Activated CD4-positive, alpha-beta T cell treated with anti-CD3 and anti-CD28 coated beads for 4 hours (primary cell): ENCODE results near the gene THEMIS2.
A peak's percentile ranks its signal among the peaks of the same experiment; 100 is the strongest.
"Not testable (repeated sequence)": the region's sequence is repeated elsewhere in the genome, so short reads cannot be mapped to it uniquely, and the experiment has no call there.

Experiments used
- DNase-seq, 2 donors: peaks; one replicate each; pipeline ENCODE4 v3.0.0-alpha.2; 2020

The THEMIS2 gene

DNA sequence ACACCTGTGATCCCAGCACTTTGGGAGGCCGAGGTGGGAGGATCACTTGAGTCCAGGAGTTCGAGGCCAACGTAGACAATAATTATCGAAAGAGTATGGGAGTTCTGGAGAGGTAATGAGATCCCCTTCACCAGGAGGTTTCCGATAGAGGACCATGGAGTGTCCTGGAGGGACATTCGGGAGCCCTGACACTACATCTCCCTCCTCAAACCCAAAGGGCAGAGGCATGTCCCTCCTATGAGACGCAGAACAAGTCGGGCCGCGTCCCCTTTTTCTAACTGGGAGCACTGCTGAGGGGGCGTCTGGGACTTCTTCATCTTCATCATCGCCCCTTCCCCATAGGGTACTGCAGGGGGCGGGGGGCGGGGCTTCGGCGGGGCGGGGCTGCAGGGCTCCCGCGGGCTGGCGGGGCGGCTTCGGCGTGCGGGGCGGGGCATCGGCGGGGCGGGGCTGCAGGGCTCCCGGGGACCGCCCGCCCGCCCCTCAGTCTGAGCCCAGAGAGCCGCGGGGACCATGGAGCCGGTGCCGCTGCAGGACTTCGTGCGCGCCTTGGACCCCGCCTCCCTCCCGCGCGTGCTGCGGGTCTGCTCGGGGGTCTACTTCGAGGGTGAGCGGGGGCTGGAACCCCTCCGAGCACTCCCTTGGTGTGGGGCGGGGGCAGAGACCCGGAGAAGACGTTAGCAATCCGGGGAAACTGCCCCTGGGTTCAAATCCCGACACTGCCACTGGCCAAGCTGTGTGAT lies at the start of gene THEMIS2:
TSS of gene THEMIS2 (plus strand) at position 486 of the 743 bp plus-strand sequence. CDS start at position 514, 28 bp downstream.
- DNase-seq, result peak; percentile 75 to 76

DNA sequence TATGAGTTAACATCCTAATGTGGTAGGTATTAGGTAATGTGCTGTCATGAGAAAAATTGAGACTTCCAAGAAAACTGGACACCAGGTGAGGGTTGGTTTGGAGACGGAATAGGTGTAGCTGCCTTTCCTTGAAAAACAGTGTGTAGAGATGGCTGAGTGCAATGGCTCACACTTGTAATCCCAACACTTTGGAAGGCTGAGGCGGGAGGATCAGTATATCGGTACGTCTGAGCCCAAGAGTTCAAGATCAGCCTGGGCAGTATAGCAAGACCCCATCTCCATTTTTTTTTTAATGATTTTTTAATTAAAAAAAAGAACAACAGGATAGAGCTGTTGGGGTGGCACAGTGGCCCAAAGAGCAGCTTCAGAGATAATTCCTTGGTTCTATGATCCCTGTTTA lies 48.6 kb upstream of the THEMIS2 start:
- no peak for DNase-seq

DNA sequence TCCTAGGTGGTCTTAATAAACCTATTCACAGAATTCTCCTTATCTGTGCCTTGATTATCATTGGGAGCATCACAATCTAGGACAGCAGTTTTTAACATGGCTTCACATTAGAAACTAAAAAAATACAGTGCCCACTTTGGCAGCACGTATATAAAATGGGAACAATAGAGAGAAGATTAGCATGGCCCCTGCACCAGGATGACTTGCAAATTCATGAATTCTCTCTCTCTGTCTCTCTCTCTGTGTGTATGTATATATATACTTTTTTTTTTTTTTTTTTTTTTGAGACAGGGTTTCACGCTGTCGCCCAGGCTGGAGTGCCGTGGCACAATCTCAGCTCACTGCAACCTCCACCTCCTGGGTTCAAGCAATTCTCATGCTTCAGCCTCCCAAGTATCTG lies 47.9 kb upstream of the THEMIS2 start:
- no peak for DNase-seq

DNA sequence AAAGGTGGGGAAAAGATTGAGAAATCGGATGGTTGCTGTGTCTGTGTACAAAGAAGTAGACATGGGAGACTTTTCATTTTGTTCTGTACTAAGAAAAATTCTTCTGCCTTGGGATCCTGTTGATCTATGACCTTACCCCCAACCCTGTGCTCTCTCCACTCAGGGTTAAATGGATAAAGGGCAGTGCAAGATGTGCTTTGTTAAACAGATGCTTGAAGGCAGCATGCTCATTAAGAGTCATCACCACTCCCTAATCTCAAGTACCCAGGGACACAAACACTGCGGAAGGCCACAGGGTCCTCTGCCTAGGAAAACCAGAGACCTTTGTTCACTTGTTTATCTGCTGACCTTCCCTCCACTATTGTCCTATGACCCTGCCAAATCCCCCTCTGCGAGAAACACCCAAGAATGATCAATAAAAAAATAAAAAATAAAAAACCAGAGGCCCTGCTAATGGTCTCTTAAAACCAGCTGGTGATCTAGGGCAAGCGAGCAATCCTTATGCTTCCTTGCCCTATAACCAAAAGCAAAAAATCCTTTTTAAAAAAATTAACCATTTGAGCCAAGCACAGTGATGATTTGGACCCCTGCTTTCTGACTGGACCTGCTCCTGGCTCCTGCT lies 42.9 kb upstream of the THEMIS2 start:
- DNase-seq, result not testable (repeated sequence)

GRCh38 chr1:27830621-27831440 lies 41.5 kb upstream of the THEMIS2 start, which contains the start of gene PPP1R8:
Gene PPP1R8 (plus strand): TSS chr1:27830782. CDS start chr1:27830836, 54 bp downstream.
- peak; percentile 87 to 88 for DNase-seq

DNA sequence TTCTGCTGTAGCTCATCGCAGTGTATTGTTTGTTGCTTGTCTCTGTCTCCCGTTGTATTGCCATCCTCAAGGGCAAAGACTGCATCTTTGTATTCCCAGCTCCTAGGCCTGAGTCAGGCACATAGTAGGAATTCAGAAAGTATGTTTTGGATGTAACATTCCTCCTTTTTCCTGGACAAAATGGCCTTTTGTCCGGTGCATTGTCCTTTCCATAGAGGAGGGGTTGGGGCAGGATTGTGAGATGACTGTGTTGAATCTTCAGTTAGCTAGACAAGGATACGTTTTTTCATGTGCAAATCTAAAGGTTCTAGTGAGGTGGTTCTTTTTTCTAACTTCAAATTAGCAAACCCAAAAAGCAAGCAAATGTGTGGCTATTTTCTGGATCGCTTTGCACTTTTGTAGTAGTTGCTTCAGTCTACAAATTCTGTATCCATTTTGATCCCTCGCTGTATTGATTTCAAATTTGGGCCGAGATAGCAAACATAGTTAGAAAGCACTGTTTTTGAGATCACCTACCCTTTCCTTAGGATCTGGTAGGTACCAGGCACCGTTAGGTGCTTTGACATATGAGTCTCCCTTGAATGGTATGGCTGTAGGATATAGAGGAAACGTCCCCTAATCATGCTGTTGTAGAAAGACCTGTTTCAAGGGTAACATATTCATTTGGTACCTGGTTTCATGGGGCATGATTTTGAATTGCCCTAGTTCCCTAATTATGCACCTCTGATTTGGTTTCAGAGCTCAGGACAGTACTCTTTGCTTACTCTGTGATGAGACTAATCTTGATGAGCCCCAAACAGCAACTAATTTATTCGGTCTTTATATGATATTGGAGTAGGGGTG lies 40.6 kb upstream of the THEMIS2 start:
- DNase-seq, result no peak

DNA sequence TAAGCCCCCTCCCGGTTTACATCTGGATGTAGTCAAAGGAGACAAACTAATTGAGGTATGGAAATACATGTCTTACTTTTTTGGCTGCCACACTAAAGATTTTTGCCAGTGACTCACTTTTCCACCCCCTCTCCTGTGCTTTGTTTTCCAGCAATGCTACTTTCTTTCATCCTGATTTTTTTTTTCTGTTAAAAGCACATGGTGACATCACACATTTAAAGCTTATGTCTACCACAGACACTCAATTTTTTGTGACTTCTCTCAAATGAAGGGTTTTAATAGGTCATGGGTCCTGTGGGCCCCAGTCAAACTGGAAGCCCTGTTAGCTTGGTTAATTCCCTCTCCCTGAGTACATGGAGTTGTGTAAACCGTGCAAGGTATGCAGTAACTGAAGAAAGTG lies 39.6 kb upstream of the THEMIS2 start:
- no peak for DNase-seq

- no peak for DNase-seq
These were observed 38.9 kb upstream of the THEMIS2 start for GRCh38 chr1:27833470-27833869.

DNA sequence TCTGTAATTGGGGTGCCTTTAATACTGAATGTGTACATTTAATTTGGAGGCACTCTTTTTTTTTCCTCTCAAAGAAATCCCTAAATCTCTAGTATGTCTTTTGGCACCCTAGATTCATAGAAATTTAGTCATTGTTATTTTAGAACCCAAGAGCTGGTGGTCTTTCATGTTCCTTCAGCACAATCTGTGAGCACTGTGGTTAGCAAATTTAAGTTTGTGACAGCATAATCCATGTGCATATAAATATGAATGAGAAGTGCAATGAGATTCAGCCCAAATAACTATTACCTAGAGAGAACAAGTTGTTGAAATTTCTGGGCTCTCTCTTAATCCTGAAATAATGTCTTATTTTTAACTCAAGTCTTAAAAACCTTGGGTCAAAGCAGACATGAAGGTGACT lies 37.3 kb upstream of the THEMIS2 start:
- no peak for DNase-seq

DNA sequence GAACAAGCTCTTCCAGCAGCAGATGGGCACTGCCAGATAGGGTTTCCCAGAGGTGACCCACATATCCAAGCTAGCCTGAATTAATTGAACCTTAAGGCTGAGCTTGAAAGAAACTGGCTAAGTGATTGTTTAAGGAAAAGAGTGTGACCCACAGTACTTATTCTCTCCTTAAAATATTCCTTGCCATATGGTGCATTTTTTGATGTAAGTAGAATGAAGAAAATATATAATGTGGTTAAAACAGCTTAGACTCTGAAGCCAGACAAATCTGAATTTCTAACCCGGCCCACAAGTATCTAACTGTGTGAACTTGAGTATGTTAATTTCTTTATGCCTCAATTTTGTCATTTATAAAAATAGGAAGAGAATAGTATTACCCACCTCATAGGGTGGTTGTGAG lies 36.8 kb upstream of the THEMIS2 start:
- no peak for DNase-seq

GRCh38 chr1:27849951-27850350 lies 22.4 kb upstream of the THEMIS2 start:
- no peak for DNase-seq

DNA sequence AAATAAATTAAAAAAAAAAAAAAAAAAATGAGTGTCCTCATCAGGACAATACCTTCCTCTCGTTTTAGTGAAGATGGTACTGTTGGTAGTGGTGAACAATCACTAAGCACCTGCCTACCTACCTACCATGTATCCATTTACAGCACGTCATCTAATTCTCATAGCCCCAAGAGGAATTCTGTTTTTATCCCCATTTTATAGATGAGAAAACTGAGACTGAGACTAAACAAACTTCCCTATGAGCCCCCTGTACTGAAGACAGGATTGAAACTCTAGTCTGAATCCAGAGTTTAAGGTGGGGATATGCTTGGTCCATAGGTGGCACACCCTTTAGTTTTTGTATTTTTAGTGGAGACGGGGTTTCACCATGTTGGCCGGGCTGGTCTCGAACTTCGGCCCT lies 17.3 kb upstream of the THEMIS2 start:
- DNase-seq, result no peak

GRCh38 chr1:27856561-27857343 lies 15.6 kb upstream of the THEMIS2 start:
- no peak for DNase-seq

- not testable (repeated sequence) for DNase-seq
These were observed 14.8 kb upstream of the THEMIS2 start for GRCh38 chr1:27857552-27857951.

DNA sequence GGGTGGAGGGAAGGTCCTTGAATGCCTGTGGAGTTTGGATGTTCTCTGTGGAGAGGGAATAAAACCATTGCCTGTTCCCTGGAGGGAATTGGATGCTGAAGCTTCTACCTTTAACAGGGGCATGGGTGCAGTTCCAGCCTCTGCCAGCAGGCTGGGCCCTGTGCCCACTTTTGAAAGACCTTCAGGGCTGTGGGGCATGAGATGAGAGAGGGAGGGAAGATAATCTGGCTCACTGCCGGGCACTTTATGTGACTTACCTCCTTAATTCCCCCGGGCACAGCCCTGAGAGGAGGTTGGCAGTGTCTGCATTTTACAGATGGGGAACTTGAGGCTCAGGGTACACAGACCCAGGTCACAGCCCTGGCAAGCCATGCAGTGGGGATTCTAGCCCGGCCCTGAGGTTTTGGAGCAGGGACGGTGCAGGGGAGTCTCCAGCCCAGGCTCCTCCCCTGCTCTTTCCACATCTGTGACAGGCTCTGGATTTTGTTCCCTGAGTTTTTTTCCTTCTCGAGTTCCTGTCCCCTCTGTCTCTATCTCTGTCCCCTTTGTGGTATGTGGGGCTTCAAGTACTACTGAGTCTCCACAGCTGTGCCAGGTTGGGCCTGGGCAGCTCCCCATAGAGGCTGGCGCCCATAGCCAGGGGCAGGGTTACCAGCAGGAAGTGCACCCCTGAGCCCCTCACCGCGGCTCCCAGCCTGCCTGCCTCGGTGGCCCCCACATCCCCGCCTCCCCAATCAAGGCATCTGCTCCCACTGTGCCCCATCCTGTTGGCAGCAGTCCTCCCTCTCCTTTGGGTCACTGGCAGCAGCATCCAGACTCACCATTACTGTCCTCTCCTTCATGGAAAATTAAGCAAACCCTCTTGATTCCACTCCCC lies 14.0 kb upstream of the THEMIS2 start:
- peak; percentile 73 to 87 for DNase-seq

DNA sequence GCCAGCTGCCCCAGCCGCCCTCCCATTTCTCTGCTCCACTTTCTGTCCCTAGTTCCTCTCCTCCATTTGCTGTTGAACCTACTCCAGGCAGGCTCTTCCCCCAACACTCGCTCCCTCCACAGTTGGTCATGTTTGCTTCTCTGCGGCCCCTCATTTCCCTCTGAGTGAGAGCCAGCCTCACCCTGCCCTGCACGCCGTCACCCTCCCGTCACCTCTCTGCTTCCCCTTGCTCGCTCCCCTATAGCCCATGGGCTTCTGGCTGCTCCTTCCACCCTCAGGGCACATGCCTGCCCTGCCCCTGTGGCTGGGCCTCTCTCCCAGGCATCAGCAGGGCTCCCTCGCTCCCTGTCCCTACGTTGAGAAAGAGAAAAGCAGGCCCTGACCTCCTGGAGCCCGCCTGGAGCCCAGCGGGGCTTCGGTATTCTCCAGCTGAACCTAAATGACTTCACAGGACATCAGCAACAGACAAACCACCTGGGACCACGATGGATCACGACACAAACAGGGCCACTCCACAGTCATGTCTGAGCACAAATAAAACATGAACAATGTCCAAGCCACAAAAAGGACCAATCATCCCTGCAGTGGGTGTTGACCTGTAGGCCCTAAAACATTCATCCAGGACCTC lies 13.3 kb upstream of the THEMIS2 start:
- no peak for DNase-seq

DNA sequence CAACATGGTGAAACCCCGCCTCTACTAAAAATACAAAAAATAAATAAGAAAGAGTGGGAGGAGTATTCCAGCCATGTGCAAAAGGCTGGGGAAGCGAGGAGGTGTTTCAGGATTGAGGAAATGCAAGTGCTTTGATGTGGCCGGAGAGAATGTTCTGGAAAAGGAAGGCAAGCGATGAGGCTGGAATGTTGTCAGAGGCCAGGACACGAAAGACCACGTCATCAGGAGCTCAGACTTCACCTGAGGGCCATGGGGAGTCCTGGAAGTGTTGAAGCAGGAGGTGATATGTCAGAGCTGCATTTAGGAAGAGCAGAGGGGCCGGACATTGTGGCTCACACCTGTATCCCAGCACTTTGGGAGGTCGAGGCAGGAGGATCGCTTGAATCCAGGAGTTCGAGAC lies 10.9 kb upstream of the THEMIS2 start:
- no peak for DNase-seq

DNA sequence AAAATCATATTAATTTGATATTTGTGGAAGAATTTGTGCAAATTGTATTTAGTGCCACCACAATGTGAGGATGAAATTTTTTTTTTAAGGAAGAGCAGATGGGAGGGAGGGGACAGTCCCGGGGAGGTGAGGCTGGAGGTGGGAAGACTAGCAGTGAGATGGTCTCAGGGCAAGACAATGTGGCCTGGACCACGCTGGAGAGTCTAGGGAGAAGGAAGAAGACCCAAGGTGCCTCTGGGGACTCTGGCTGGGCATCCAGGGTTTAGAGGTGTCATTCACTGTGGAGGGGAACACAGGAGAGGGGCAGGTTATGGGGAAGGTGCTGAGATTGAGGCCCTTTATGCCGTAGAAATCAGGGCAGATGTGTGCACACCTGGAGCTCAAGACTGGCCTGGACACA lies 10.3 kb upstream of the THEMIS2 start:
- DNase-seq, result no peak

- DNase-seq, result no peak
These were observed 9.4 kb upstream of the THEMIS2 start for GRCh38 chr1:27862671-27863537.
